Measurements from ENCODE around the gene CYB5R2. TPM values are rescaled to one million over a fixed set of nuclear protein-coding genes. Genes with fewer than 3 reads are reported as not detected.

The CYB5R2 gene
- total RNA-seq: 17.7 TPM

- intact Hi-C loops (cut with DNase I): no loop called here
- DNase-seq (ENCODE audit: extremely low spot score in 2 of 2): no peak
- peak within 1 kb of the TSS; percentile 90 for H3K27ac ChIP-seq
- TF ChIP-seq POLR2A (IDR thresholded peaks at IDR 0.05): peak in 1 of 2 donors; percentile 53
- no peak for TF ChIP-seq CTCF (IDR thresholded peaks at IDR 0.05)
- peak in 1 of 2 donors; percentile 76 for TF ChIP-seq POLR2AphosphoS5 (IDR thresholded peaks at IDR 0.05; ENCODE audit: insufficient read depth in 1 of 2, low read depth in 1 of 2)
- H3K27me3 ChIP-seq: no peaks in the 10 kb centered on the region
- H3K4me1 ChIP-seq: peaks cover 54% of the 10 kb centered on the region
- H3K4me3 ChIP-seq: peak within 1 kb of the TSS; percentile 56 to 57
- no peaks in the 10 kb centered on the region for H3K9me3 ChIP-seq
- H3K36me3 ChIP-seq: no peaks in the 10 kb centered on the region
These were observed at the start of gene CYB5R2 for GRCh38 chr11:7672960-7673723. Gene CYB5R2, minus strand, starts transcription at chr11:7673500. Its CDS starts 675 bp downstream, at chr11:7672825.

- TF ChIP-seq POLR2A (IDR thresholded peaks at IDR 0.05): no peak
- no peak for TF ChIP-seq CTCF (IDR thresholded peaks at IDR 0.05)
- TF ChIP-seq POLR2AphosphoS5 (IDR thresholded peaks at IDR 0.05; ENCODE audit: insufficient read depth in 1 of 2, low read depth in 1 of 2): no peak
- Histone ChIP-seq H3K4me1 (no peaks in the 10 kb centered on the region), H3K4me3 (no peak overlapping the region), H3K27me3 (no peaks in the 10 kb centered on the region), H3K36me3 (no peaks in the 10 kb centered on the region), H3K27ac (no peak overlapping the region), H3K9me3 (no peaks in the 10 kb centered on the region)
- intact Hi-C loops (cut with DNase I): no loop called here
- DNase-seq (ENCODE audit: extremely low spot score in 2 of 2): no peak
These were observed 41.5 kb upstream of the CYB5R2 start for GRCh38 chr11:7714786-7715185.

- H3K4me1 ChIP-seq: no peaks in the 10 kb centered on the region
- DNase-seq (ENCODE audit: extremely low spot score in 2 of 2): no peak
- TF ChIP-seq CTCF (IDR thresholded peaks at IDR 0.05): no peak
- TF ChIP-seq POLR2A (IDR thresholded peaks at IDR 0.05): no peak
- no peak for TF ChIP-seq POLR2AphosphoS5 (IDR thresholded peaks at IDR 0.05; ENCODE audit: insufficient read depth in 1 of 2, low read depth in 1 of 2)
- H3K4me3 ChIP-seq: no peak within 1 kb of the TSS
- no peaks in the 10 kb centered on the region for H3K36me3 ChIP-seq
- intact Hi-C loops (cut with DNase I): no loop called here
- no peaks in the 10 kb centered on the region for H3K9me3 ChIP-seq
- H3K27me3 ChIP-seq: no peaks in the 10 kb centered on the region
- no peak within 1 kb of the TSS for H3K27ac ChIP-seq
These were observed 33.1 kb upstream of the CYB5R2 start, which contains the start of gene OVCH2 for GRCh38 chr11:7706377-7706776. Gene OVCH2, minus strand, starts transcription at chr11:7706477. Its CDS starts 83 bp downstream, at chr11:7706394.

GRCh38 chr11:7703740-7704139 is 30.4 kb upstream of the CYB5R2 start:
- Histone ChIP-seq H3K4me1 (no peaks in the 10 kb centered on the region), H3K36me3 (no peaks in the 10 kb centered on the region), H3K27ac (no peak overlapping the region), H3K4me3 (no peak overlapping the region), H3K9me3 (no peaks in the 10 kb centered on the region), H3K27me3 (no peaks in the 10 kb centered on the region)
- TF ChIP-seq CTCF (IDR thresholded peaks at IDR 0.05) (no peak), POLR2A (IDR thresholded peaks at IDR 0.05) (no peak), POLR2AphosphoS5 (IDR thresholded peaks at IDR 0.05; ENCODE audit: insufficient read depth in 1 of 2, low read depth in 1 of 2) (no peak)
- DNase-seq (ENCODE audit: extremely low spot score in 2 of 2): no peak
- intact Hi-C loops (cut with DNase I): no loop called here

- Histone ChIP-seq H3K4me3 (no peak overlapping the region), H3K9me3 (no peaks in the 10 kb centered on the region), H3K36me3 (no peaks in the 10 kb centered on the region), H3K27me3 (no peaks in the 10 kb centered on the region), H3K27ac (no peak overlapping the region), H3K4me1 (no peaks in the 10 kb centered on the region)
- intact Hi-C loops (cut with DNase I): no loop called here
- no peak for DNase-seq (ENCODE audit: extremely low spot score in 2 of 2)
- TF ChIP-seq POLR2AphosphoS5 (IDR thresholded peaks at IDR 0.05; ENCODE audit: insufficient read depth in 1 of 2, low read depth in 1 of 2) (no peak), CTCF (IDR thresholded peaks at IDR 0.05) (no peak), POLR2A (IDR thresholded peaks at IDR 0.05) (no peak)
These were observed 23.1 kb upstream of the CYB5R2 start for GRCh38 chr11:7696424-7696823.

All from vagina (tissue), 2 donors.